GM12874 (cell line): Measurements from ENCODE around the gene GPC1.

Experiments used
- TF ChIP-seq, protein P1 (sequence below): IDR thresholded peaks from 2 replicates; pipeline ENCODE4 v1.5.1; 2011; ENCODE audit warnings: low read depth, mild to moderate bottlenecking, control low read depth, low read length, moderate library complexity; ENCODE audit not compliant: insufficient read depth

The GPC1 gene

GRCh38 chr2:240456447-240457222 lies 21.2 kb downstream of the GPC1 start:
- TF ChIP-seq, protein P1, sequence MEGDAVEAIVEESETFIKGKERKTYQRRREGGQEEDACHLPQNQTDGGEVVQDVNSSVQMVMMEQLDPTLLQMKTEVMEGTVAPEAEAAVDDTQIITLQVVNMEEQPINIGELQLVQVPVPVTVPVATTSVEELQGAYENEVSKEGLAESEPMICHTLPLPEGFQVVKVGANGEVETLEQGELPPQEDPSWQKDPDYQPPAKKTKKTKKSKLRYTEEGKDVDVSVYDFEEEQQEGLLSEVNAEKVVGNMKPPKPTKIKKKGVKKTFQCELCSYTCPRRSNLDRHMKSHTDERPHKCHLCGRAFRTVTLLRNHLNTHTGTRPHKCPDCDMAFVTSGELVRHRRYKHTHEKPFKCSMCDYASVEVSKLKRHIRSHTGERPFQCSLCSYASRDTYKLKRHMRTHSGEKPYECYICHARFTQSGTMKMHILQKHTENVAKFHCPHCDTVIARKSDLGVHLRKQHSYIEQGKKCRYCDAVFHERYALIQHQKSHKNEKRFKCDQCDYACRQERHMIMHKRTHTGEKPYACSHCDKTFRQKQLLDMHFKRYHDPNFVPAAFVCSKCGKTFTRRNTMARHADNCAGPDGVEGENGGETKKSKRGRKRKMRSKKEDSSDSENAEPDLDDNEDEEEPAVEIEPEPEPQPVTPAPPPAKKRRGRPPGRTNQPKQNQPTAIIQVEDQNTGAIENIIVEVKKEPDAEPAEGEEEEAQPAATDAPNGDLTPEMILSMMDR: no peak

DNA sequence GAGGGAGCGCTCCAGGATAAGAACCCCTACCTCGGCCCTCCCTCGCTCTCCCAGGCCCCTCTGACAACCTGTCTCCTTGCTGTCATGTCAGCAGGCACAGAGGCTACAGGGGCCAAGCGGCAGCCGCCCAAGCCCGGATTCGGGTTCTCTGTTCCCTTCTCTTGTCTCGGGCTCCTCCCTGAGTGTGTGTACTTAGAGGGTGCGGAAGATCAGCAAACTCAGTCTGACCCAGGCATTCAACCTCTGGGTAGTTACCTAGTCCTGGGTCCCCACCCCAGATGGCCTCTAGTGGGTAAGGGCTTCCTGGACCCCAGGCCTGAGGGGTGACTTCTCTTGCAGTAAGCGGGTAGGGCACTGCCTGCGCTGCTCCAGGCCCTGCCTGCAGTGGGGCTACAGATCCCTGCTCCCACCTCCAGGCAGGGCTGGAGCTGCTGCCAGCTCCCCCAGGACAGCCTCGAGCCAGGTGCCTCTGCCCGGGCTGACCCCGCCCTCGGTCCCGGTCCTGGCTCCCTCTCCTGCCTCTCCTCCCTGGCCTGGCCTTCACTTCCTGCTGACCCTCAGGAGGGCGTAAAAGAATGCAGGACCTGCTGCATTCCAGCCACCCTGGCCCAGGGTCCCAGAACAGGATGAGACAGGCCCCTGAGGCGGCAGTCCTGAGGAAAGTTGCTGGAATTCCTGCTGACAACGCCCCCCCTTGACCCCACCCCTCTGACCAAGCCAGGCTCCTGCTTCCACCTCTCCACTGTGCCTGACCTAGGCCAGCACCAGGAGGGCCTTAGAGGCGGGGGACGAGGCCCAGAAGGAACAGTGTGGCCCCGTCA lies 22.0 kb downstream of the GPC1 start:
- TF ChIP-seq, protein P1: no peak

GRCh38 chr2:240458044-240458899 lies 22.8 kb downstream of the GPC1 start:
- TF ChIP-seq, protein P1: no peak

- TF ChIP-seq, protein P1: no peak
These were observed 23.5 kb downstream of the GPC1 start for GRCh38 chr2:240458900-240459391.

DNA sequence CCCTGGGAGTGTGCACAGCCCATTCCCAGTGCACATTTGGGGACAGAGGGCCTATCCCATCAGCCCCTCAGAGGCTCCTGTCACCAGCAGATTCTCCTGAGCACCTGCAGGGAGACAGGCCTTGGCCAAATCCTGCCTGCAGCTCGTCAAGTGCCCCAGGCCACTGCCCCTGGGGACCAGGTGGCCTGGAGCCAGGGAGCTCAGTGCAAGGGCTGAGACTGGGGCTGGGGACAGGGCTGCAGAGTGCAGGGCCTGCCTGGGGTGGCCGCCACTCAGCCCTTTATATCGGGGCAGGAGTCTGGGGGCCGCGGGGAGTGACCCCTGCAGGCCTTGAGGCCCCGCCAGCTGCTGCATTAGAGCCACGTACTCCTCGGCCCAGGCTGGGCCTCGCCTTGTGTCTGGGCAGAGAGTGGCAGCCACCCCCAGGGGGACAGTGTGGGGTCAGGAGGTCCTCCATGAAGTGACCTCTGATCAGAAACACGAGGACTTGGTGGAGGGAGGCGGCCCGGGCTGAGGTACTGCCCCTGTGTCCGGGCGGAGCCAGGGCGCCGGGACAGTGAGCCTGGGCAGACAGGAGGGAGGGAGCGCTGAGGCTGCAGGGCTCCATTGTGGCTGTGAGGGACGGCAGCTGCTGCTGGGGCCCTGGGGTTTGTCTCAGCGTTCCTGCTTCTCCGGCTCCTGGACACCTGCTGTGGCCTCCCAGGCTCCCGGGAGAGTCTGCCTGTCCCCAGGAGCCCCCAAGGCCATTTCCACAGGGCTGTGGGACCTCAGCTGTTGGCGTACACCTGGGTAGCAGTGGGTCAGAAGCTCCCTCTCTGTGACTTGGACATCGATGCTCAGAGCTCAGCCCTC lies 24.2 kb downstream of the GPC1 start:
- TF ChIP-seq, protein P1: no peak

GRCh38 chr2:240460253-240460711 lies 24.8 kb downstream of the GPC1 start:
- TF ChIP-seq, protein P1: no peak
